GM19193 (cell line): ENCODE data around the gene IFT122.

Experiments used
- POLR2A ChIP-seq: IDR thresholded peaks from 4 replicates; pipeline ENCODE4 v1.6.1; 2011; ENCODE audit not compliant: insufficient read depth, insufficient read length; ENCODE audit errors: extremely low read depth

IFT122 gene

GRCh38 chr3:129540776-129541516, 100.9 kb downstream of the IFT122 start:
- no peak for TF ChIP-seq POLR2A

DNA sequence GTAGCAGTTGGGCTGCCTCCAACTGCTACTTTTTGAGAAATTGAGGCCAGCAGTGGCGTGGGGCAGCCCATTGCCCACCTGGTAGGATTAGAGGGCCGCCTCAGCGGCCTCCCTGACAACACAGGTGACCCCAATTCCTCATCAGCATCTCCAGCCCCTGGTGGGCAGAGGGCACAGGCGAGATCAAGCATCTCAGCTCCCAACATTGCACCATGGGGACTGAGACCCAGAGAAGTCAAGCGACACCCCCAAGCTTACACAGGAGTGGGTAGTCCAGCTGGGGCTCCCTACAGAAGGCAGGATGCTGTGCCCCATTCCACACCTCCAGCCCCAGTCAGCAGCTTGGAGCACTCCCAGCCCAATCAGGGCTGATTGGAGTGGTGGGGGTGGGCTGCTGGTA, 102.7 kb downstream of the IFT122 start:
- no peak for TF ChIP-seq POLR2A

GRCh38 chr3:129543156-129543790, 103.2 kb downstream of the IFT122 start, which contains the start of gene H1-8:
Gene H1-8 (plus strand): TSS chr3:129543175. CDS start chr3:129543219, 44 bp downstream.
- TF ChIP-seq POLR2A, result no peak

- TF ChIP-seq POLR2A, result no peak
Measured at GRCh38 chr3:129543999-129544398, 104.0 kb downstream of the IFT122 start.

DNA sequence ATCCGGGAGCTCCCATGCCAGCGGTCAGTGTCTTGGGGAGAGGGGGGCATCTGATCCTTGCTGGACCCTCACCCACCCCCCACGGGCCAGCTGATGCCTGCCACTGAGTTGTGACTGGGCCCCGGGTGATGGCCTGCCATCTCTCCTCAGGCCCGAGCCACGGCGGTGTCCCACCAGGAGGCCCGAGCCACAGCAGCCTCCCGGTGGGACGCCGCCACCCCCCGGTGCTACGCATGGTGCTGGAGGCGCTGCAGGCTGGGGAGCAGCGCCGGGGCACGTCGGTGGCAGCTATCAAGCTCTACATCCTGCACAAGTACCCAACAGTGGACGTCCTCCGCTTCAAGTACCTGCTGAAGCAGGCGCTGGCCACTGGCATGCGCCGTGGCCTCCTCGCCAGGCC, 107.2 kb downstream of the IFT122 start:
- no peak for TF ChIP-seq POLR2A

- no peak for TF ChIP-seq POLR2A
Measured at GRCh38 chr3:129548104-129548965, 108.3 kb downstream of the IFT122 start.

- TF ChIP-seq POLR2A, result no peak
Measured at GRCh38 chr3:129549006-129549800, 109.2 kb downstream of the IFT122 start.

- TF ChIP-seq POLR2A, result no peak
Measured at GRCh38 chr3:129549805-129550204, 109.8 kb downstream of the IFT122 start.

GRCh38 chr3:129552287-129553050, 112.4 kb downstream of the IFT122 start:
- no peak for TF ChIP-seq POLR2A

- no peak for TF ChIP-seq POLR2A
Measured at GRCh38 chr3:129553171-129553570, 113.1 kb downstream of the IFT122 start.

- TF ChIP-seq POLR2A, result no peak
Measured at GRCh38 chr3:129553719-129554118, 113.7 kb downstream of the IFT122 start.

DNA sequence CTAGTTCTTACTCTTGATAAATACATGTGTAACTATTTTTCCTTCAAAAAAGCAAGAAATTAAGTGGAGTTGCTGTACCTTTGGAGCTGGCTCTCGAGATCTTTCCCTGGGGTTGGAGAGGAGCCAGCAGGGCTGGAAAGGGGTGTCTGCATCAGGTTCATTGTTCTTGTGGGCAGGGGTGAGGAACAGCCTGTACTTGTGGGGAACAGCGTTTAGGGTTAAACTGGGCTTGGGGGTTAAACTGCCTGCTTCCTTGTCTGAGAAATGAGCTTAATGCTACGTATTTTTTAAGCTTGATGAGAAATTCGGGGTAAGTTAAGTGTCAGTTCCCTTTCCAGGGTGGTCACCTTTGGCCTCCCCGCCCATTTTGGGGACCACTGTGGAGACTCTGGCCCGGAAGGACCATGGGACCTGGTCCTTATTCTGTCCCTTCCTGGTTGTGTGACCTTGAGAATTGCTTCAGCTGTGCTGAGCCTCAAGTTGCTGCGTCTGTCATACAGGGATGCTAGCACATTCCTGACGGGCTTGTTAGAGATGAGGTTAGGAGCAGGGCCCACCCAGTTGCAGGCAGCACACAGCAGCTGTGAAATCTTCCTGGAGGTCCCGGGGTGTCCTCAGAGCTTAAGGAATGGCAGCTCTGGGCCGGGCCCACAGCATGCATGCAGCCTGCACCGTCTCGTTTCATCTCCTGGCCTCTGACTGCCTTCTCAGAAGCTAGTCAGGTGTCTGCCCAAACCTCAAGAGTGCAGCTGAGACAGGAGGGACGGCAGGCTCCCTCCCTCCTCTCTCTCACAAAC, 114.5 kb downstream of the IFT122 start:
- no peak for TF ChIP-seq POLR2A

- no peak for TF ChIP-seq POLR2A
Measured at GRCh38 chr3:129555153-129555550, 115.1 kb downstream of the IFT122 start.
